HL-60 (cell line): ENCODE data around the gene SPATS2.

Experiments
- GABPA ChIP-seq: IDR thresholded peaks from 2 replicates; pipeline ENCODE4 v1.6.1; 2012; ENCODE audit warnings: low read depth
- POLR2AphosphoS5 ChIP-seq: IDR thresholded peaks from 2 replicates; pipeline ENCODE4 v1.6.1; 2012; ENCODE audit warnings: low read depth
- TF ChIP-seq, protein P1 (sequence below): IDR thresholded peaks from one replicate; pipeline ENCODE4 v1.5.1; 2011; ENCODE audit warnings: low read length, control low read depth, inconsistent platforms; ENCODE audit not compliant: insufficient read depth
- TF ChIP-seq, protein P2 (sequence below): IDR thresholded peaks from 2 replicates; pipeline ENCODE4 v1.6.1; 2012; ENCODE audit warnings: low read depth; ENCODE audit not compliant: insufficient replicate concordance

DNA sequence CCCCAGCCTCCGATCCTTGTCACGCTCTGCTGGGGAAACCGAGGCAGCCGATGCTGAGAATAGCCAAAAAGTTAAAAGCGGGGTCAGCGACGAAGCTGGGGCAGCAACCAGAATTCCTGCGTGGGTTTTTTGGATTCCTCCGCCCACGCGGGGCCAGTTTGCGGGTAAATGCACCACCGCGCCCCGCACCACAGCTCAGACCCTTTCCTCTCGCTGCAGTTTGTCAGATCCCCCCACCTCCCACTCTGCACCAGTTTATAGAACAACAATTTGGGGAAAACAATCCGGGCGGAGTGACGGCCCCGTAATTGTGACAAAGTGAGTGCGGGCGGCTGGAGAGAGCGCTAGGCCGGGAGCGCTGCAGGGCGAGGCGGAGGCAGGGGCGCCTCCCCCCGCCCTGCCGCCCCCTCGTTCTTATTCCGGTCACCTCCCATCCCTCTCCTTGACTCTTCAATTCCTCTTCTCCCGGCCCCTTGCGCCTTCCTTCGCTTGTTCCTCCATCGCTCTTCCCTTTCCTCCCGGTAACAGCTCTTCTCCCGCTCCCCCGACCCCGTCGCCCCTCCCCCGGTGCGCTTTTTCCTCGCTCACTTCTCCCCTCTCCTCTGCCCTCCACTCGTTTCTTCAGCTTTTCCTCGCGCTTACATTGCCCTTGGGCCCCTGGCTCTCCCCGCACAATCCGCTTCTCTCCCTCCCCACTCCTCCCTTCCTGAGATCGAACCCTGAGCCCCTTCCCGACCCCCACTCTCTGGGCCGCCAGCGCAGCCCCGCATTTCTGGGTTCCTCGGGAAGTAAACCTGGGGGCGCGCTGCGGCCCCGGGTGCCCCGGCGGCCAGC is 21.2 kb upstream of the SPATS2 start:
- TF ChIP-seq, protein P1, sequence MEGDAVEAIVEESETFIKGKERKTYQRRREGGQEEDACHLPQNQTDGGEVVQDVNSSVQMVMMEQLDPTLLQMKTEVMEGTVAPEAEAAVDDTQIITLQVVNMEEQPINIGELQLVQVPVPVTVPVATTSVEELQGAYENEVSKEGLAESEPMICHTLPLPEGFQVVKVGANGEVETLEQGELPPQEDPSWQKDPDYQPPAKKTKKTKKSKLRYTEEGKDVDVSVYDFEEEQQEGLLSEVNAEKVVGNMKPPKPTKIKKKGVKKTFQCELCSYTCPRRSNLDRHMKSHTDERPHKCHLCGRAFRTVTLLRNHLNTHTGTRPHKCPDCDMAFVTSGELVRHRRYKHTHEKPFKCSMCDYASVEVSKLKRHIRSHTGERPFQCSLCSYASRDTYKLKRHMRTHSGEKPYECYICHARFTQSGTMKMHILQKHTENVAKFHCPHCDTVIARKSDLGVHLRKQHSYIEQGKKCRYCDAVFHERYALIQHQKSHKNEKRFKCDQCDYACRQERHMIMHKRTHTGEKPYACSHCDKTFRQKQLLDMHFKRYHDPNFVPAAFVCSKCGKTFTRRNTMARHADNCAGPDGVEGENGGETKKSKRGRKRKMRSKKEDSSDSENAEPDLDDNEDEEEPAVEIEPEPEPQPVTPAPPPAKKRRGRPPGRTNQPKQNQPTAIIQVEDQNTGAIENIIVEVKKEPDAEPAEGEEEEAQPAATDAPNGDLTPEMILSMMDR: no peak
- TF ChIP-seq GABPA: no peak
- no peak for TF ChIP-seq POLR2AphosphoS5
- TF ChIP-seq, protein P2, sequence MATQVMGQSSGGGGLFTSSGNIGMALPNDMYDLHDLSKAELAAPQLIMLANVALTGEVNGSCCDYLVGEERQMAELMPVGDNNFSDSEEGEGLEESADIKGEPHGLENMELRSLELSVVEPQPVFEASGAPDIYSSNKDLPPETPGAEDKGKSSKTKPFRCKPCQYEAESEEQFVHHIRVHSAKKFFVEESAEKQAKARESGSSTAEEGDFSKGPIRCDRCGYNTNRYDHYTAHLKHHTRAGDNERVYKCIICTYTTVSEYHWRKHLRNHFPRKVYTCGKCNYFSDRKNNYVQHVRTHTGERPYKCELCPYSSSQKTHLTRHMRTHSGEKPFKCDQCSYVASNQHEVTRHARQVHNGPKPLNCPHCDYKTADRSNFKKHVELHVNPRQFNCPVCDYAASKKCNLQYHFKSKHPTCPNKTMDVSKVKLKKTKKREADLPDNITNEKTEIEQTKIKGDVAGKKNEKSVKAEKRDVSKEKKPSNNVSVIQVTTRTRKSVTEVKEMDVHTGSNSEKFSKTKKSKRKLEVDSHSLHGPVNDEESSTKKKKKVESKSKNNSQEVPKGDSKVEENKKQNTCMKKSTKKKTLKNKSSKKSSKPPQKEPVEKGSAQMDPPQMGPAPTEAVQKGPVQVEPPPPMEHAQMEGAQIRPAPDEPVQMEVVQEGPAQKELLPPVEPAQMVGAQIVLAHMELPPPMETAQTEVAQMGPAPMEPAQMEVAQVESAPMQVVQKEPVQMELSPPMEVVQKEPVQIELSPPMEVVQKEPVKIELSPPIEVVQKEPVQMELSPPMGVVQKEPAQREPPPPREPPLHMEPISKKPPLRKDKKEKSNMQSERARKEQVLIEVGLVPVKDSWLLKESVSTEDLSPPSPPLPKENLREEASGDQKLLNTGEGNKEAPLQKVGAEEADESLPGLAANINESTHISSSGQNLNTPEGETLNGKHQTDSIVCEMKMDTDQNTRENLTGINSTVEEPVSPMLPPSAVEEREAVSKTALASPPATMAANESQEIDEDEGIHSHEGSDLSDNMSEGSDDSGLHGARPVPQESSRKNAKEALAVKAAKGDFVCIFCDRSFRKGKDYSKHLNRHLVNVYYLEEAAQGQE: no peak
